Hepatocyte (in vitro differentiated cells): Measurements from ENCODE around the gene HTR3A. TPM values are rescaled to one million over a fixed set of nuclear protein-coding genes. Genes with fewer than 3 reads are reported as not detected.

Experiments
- DNase-seq: peaks from one replicate; pipeline ENCODE4 v3.0.0-alpha.2; 2016; ENCODE audit warnings: low spot score
- H2AFZ ChIP-seq: fragments of 200-600 bp; sonication (generic); 2 replicates; pipeline ENCODE4 v1.6.0; 2016; ENCODE audit warnings: antibody characterized with exemption, mild to moderate bottlenecking
- H3K27ac ChIP-seq: fragments of 200-600 bp; sonication (generic); 2 replicates; pipeline ENCODE4 v1.5.1; 2016; ENCODE audit warnings: mild to moderate bottlenecking
- H3K27me3 ChIP-seq: fragments of 200-600 bp; sonication (generic); 2 replicates; pipeline ENCODE4 v1.6.1; 2016
- H3K36me3 ChIP-seq: fragments of 200-600 bp; sonication (generic); replicated peaks from 2 replicates; pipeline ENCODE4 v1.5.1; 2016; ENCODE audit warnings: low read depth; ENCODE audit not compliant: insufficient read depth
- H3K4me1 ChIP-seq: fragments of 200-600 bp; sonication (generic); 2 replicates; pipeline ENCODE4 v1.5.1; 2016; ENCODE audit warnings: mild to moderate bottlenecking, moderate library complexity; ENCODE audit not compliant: insufficient read depth
- H3K4me2 ChIP-seq: fragments of 200-600 bp; sonication (generic); 2 replicates; pipeline ENCODE4 v1.6.0; 2016
- H3K4me3 ChIP-seq: fragments of 200-600 bp; sonication (generic); 2 replicates; pipeline ENCODE4 v1.5.1; 2016; ENCODE audit warnings: mild to moderate bottlenecking
- H3K79me2 ChIP-seq: fragments of 200-600 bp; sonication (generic); 2 replicates; pipeline ENCODE4 v1.6.0; 2017; ENCODE audit warnings: mild to moderate bottlenecking
- H3K9me2 ChIP-seq: fragments of 200-600 bp; sonication (generic); replicated peaks from 2 replicates; pipeline ENCODE4 v1.6.0; 2017; ENCODE audit warnings: mild to moderate bottlenecking; ENCODE audit not compliant: insufficient read depth
- H3K9me3 ChIP-seq: fragments of 200-600 bp; sonication (generic); 2 replicates; pipeline ENCODE4 v1.5.1; 2016; ENCODE audit warnings: low read depth, mild to moderate bottlenecking
- H4K20me1 ChIP-seq: fragments of 200-600 bp; sonication (generic); 2 replicates; pipeline ENCODE4 v1.6.0; 2016; ENCODE audit warnings: mild to moderate bottlenecking; ENCODE audit not compliant: insufficient read depth, poor library complexity, severe bottlenecking
- EZH2 ChIP-seq: fragments of 200-600 bp; sonication (generic); IDR thresholded peaks from 2 replicates; pipeline ENCODE4 v1.6.1; 2016; ENCODE audit warnings: antibody characterized with exemption, mild to moderate bottlenecking, borderline replicate concordance
- EZH2phosphoT487 ChIP-seq: fragments of 200-600 bp; sonication (generic); IDR thresholded peaks from one replicate; pipeline ENCODE4 v1.6.1; 2018; ENCODE audit warnings: antibody characterized with exemption, mild to moderate bottlenecking, low read depth, moderate library complexity; ENCODE audit not compliant: unreplicated experiment, severe bottlenecking
- WGBS: methylation state at CpG from one replicate; pipeline ENCODE4 v1.1.6; 2016; ENCODE audit warnings: low lambda C conversion rate; ENCODE audit errors: missing lambda C conversion rate; 5-methylcytosine and 5-hydroxymethylcytosine counted together
- polyA plus RNA-seq: library from polyadenylated mRNA; unstranded; fragments of >200 nt; fragmentation: Nextera tagmentation; extraction: Ambion mirVana; gene quantifications from 2 replicates; pipeline ENCODE4 v1.2.1, GENCODE V29; 2016
- total RNA-seq: library from RNA; depleted of rRNA; stranded (reverse); fragments of >200 nt; gene quantifications from 2 replicates; pipeline ENCODE4 v1.2.3, GENCODE V29; 2014
- TF ChIP-seq, protein P1 (sequence below): fragments of 200-600 bp; sonication (generic); IDR thresholded peaks from 2 replicates; pipeline ENCODE4 v1.5.1; 2016; ENCODE audit warnings: antibody characterized with exemption, mild to moderate bottlenecking; ENCODE audit not compliant: poor library complexity

HTR3A gene
- total and polyA plus RNA-seq, 2 experiments from 2014 or later: not detected

DNA sequence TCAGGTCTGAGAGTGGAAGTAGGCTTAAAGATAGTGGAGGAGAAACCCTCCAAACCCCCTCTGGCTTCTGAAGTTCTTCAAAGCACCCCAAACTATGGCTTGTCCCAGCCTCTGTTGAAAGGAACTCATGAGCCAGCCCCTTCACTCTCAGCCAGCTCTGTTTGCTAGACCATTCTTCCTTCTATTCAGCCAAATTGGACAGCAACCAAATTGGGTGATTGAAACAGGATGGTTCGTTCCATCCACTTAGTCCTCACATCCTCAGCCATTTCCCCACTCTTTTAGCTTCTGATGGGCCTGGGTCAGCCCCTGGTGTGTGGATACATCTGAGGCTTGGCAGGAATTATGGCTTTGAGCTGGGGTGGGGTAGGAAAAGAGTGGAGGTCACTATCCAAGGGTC lies 4.5 kb downstream of the HTR3A start:
- H3K36me3 ChIP-seq: no peaks in the 10 kb centered on the region
- TF ChIP-seq, protein P1, sequence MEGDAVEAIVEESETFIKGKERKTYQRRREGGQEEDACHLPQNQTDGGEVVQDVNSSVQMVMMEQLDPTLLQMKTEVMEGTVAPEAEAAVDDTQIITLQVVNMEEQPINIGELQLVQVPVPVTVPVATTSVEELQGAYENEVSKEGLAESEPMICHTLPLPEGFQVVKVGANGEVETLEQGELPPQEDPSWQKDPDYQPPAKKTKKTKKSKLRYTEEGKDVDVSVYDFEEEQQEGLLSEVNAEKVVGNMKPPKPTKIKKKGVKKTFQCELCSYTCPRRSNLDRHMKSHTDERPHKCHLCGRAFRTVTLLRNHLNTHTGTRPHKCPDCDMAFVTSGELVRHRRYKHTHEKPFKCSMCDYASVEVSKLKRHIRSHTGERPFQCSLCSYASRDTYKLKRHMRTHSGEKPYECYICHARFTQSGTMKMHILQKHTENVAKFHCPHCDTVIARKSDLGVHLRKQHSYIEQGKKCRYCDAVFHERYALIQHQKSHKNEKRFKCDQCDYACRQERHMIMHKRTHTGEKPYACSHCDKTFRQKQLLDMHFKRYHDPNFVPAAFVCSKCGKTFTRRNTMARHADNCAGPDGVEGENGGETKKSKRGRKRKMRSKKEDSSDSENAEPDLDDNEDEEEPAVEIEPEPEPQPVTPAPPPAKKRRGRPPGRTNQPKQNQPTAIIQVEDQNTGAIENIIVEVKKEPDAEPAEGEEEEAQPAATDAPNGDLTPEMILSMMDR: no peak
- TF ChIP-seq EZH2: no peak
- TF ChIP-seq EZH2phosphoT487: no peak
- WGBS: 88% methylated on average over 1 of the region's 1 CpG
- no peaks in the 10 kb centered on the region for H3K79me2 ChIP-seq
- no peak overlapping the region for H3K4me3 ChIP-seq
- H3K9me2 ChIP-seq: no peaks in the 10 kb centered on the region
- H3K4me1 ChIP-seq: peaks cover 3% of the 10 kb centered on the region
- no peaks in the 10 kb centered on the region for H3K9me3 ChIP-seq
- no peak overlapping the region for H3K27ac ChIP-seq
- H4K20me1 ChIP-seq: no peaks in the 10 kb centered on the region
- no peak overlapping the region for H3K4me2 ChIP-seq
- peaks cover 14% of the 10 kb centered on the region for H3K27me3 ChIP-seq
- no peak for DNase-seq
- H2AFZ ChIP-seq: no peak overlapping the region

GRCh38 chr11:113980785-113981184 lies 5.9 kb downstream of the HTR3A start:
- Histone ChIP-seq H3K27ac (no peak overlapping the region), H3K4me2 (no peak overlapping the region), H3K9me2 (no peaks in the 10 kb centered on the region), H3K27me3 (peaks cover 19% of the 10 kb centered on the region), H4K20me1 (no peaks in the 10 kb centered on the region), H3K79me2 (no peaks in the 10 kb centered on the region), H3K4me3 (no peak overlapping the region), H2AFZ (no peak overlapping the region), H3K4me1 (no peaks in the 10 kb centered on the region), H3K36me3 (no peaks in the 10 kb centered on the region), H3K9me3 (no peaks in the 10 kb centered on the region)
- TF ChIP-seq EZH2phosphoT487 (no peak), EZH2 (no peak)
- TF ChIP-seq, protein P1: no peak
- DNase-seq: no peak
- WGBS: 84% methylated on average over 6 of the region's 6 CpGs

DNA sequence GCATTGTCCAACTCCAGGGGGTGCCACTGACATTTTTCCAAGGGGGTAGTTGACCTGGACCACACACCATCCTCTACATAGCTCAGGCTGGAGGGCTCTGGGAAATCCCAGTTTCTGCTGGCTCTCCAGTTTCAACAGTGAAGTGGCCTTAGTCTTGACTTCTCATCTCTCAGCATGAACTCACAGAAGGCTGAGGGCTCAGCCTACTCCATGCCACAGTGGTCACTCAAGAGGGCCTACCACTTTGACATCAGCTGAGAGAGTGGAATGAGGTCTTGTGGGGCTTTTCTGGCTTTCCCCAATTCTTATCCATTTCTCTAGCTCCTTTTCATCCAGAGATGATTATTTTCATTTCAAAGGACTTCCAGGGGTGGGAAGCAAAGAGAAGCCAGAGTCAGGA lies 7.4 kb downstream of the HTR3A start:
- H3K9me3 ChIP-seq: no peaks in the 10 kb centered on the region
- no peaks in the 10 kb centered on the region for H4K20me1 ChIP-seq
- H3K4me2 ChIP-seq: no peak overlapping the region
- H3K9me2 ChIP-seq: no peaks in the 10 kb centered on the region
- H3K27ac ChIP-seq: no peak overlapping the region
- no peaks in the 10 kb centered on the region for H3K36me3 ChIP-seq
- H3K4me3 ChIP-seq: no peak overlapping the region
- peaks cover 19% of the 10 kb centered on the region for H3K27me3 ChIP-seq
- H2AFZ ChIP-seq: no peak overlapping the region
- TF ChIP-seq, protein P1: no peak
- TF ChIP-seq EZH2phosphoT487: no peak
- TF ChIP-seq EZH2: no peak
- DNase-seq: no peak
- H3K79me2 ChIP-seq: no peaks in the 10 kb centered on the region
- H3K4me1 ChIP-seq: no peaks in the 10 kb centered on the region

GRCh38 chr11:113984781-113985180 lies 9.9 kb downstream of the HTR3A start:
- H4K20me1 ChIP-seq: no peaks in the 10 kb centered on the region
- H2AFZ ChIP-seq: no peak overlapping the region
- no peaks in the 10 kb centered on the region for H3K36me3 ChIP-seq
- H3K79me2 ChIP-seq: no peaks in the 10 kb centered on the region
- no peaks in the 10 kb centered on the region for H3K4me1 ChIP-seq
- 77% methylated on average over 6 of the region's 6 CpGs for WGBS
- H3K27me3 ChIP-seq: peaks cover 13% of the 10 kb centered on the region
- H3K27ac ChIP-seq: no peak overlapping the region
- no peaks in the 10 kb centered on the region for H3K9me2 ChIP-seq
- no peaks in the 10 kb centered on the region for H3K9me3 ChIP-seq
- no peak overlapping the region for H3K4me3 ChIP-seq
- no peak for TF ChIP-seq EZH2phosphoT487
- TF ChIP-seq, protein P1: no peak
- no peak for TF ChIP-seq EZH2
- no peak for DNase-seq
- no peak overlapping the region for H3K4me2 ChIP-seq
